Duodenal mucosa (tissue), 2 donors: ENCODE measurements around the gene TMEM214.
A peak's percentile ranks its signal among the peaks of the same experiment; 100 is the strongest.

Source experiments
- H3K27ac ChIP-seq: one replicate; pipeline ENCODE4 v1.7.0; 2013; ENCODE audit warnings: low read depth, low read length
- H3K27me3 ChIP-seq, 2 donors: one replicate each; pipeline ENCODE4 v1.7.0; 2013; ENCODE audit warnings: low read length in 2 of 2, control low read depth in 1 of 2; ENCODE audit not compliant: insufficient read depth in 2 of 2, control insufficient read depth in 1 of 2
- H3K36me3 ChIP-seq, 2 donors: one replicate each; pipeline ENCODE4 v1.7.0; 2013; ENCODE audit warnings: low read length in 2 of 2, control low read depth in 1 of 2; ENCODE audit not compliant: insufficient read depth in 2 of 2, control insufficient read depth in 1 of 2
- H3K4me1 ChIP-seq, 2 donors: one replicate each; pipeline ENCODE4 v1.7.0; 2013; ENCODE audit warnings: low read length in 2 of 2, control low read depth in 1 of 2; ENCODE audit not compliant: insufficient read depth in 2 of 2, control insufficient read depth in 1 of 2
- H3K4me3 ChIP-seq, 2 donors: one replicate each; pipeline ENCODE4 v1.7.0; 2013; ENCODE audit warnings: low read length in 2 of 2, low read depth in 1 of 2
- H3K9ac ChIP-seq, 2 donors: one replicate each; pipeline ENCODE4 v1.7.0; 2013; ENCODE audit warnings: low read length in 2 of 2, low read depth in 1 of 2
- H3K9me3 ChIP-seq, 2 donors: one replicate each; pipeline ENCODE4 v1.7.0; 2013; ENCODE audit warnings: low read length in 2 of 2, control low read depth in 1 of 2; ENCODE audit not compliant: control insufficient read depth in 1 of 2

The TMEM214 gene

DNA sequence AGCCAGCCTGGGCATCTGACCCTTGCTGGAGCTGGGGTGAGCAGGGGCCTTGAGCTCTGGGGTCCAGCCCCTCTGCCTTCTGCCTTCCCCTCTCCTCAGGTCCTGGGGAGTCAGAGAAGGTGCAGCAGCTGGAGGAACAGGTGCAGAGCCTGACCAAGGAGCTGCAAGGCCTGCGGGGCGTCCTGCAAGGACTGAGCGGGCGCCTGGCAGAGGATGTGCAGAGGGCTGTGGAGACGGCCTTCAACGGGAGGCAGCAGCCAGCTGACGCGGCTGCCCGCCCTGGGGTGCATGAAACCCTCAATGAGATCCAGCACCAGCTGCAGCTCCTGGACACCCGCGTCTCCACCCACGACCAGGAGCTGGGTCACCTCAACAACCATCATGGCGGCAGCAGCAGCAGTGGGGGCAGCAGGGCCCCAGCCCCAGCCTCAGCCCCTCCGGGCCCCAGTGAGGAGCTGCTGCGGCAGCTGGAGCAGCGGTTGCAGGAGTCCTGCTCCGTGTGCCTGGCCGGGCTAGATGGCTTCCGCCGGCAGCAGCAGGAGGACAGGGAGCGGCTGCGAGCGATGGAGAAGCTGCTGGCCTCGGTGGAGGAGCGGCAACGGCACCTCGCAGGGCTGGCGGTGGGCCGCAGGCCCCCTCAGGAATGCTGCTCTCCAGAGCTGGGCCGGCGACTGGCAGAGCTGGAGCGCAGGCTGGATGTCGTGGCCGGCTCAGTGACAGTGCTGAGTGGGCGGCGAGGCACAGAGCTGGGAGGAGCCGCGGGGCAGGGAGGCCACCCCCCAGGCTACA lies 49.4 kb downstream of the TMEM214 start:
- peaks cover 25 to 43% of the 10 kb centered on the region in 2 donors for H3K4me1 ChIP-seq
- no peaks in the 10 kb centered on the region for H3K27me3 ChIP-seq
- H3K9me3 ChIP-seq, result no peaks in the 10 kb centered on the region
- H3K27ac ChIP-seq, result no peak overlapping the region
- peak overlapping the region in 1 of 2 donors; percentile 46 for H3K4me3 ChIP-seq
- H3K9ac ChIP-seq, result no peak overlapping the region
- no peaks in the 10 kb centered on the region for H3K36me3 ChIP-seq

DNA sequence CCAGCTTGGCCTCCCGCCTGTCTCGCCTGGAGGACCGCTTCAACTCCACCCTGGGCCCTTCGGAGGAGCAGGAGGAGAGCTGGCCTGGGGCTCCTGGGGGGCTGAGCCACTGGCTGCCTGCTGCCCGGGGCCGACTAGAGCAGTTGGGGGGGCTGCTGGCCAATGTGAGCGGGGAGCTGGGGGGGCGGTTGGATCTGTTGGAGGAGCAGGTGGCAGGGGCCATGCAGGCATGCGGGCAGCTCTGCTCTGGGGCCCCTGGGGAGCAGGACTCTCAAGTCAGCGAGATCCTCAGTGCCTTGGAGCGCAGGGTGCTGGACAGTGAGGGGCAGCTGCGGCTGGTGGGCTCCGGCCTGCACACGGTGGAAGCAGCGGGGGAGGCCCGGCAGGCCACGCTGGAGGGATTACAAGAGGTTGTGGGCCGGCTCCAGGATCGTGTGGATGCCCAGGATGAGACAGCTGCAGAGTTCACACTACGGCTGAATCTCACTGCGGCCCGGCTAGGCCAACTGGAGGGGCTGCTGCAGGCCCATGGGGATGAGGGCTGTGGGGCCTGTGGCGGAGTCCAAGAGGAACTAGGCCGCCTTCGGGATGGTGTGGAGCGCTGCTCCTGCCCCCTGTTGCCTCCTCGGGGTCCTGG lies 50.1 kb downstream of the TMEM214 start:
- no peak overlapping the region for H3K4me3 ChIP-seq
- H3K9ac ChIP-seq, result no peak overlapping the region
- no peak overlapping the region for H3K27ac ChIP-seq
- H3K27me3 ChIP-seq, result no peaks in the 10 kb centered on the region
- no peaks in the 10 kb centered on the region for H3K36me3 ChIP-seq
- H3K4me1 ChIP-seq, result peaks cover 25 to 47% of the 10 kb centered on the region in 2 donors
- H3K9me3 ChIP-seq, result no peaks in the 10 kb centered on the region

DNA sequence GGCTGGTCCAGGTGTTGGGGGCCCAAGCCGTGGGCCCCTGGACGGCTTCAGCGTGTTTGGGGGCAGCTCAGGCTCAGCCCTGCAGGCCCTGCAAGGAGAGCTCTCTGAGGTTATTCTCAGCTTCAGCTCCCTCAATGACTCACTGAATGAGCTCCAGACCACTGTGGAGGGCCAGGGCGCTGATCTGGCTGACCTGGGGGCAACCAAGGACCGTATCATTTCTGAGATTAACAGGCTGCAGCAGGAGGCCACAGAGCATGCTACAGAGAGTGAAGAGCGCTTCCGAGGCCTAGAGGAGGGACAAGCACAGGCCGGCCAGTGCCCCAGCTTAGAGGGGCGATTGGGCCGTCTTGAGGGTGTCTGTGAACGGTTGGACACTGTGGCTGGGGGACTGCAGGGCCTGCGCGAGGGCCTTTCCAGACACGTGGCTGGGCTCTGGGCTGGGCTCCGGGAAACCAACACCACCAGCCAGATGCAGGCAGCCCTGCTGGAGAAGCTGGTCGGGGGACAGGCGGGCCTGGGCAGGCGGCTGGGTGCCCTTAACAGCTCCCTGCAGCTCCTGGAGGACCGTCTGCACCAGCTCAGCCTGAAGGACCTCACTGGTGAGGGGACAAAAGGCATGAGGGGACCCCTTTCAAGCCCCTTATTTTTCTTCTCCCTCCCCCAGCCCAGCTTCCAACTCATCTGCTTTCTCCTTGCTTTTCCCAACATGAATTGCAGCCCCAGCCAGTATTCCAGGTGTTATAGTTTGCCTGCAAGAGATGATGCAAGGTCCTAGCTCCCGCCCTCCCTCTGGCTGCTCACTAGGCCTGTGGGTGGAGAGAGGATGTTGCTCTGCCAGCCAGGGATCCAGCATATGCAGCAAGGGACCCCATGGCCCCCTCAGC lies 50.9 kb downstream of the TMEM214 start:
- Histone ChIP-seq H3K9me3 (no peaks in the 10 kb centered on the region), H3K27ac (no peak overlapping the region), H3K4me1 (peaks cover 26 to 46% of the 10 kb centered on the region in 2 donors), H3K4me3 (no peak overlapping the region), H3K36me3 (no peaks in the 10 kb centered on the region), H3K9ac (no peak overlapping the region), H3K27me3 (no peaks in the 10 kb centered on the region)

DNA sequence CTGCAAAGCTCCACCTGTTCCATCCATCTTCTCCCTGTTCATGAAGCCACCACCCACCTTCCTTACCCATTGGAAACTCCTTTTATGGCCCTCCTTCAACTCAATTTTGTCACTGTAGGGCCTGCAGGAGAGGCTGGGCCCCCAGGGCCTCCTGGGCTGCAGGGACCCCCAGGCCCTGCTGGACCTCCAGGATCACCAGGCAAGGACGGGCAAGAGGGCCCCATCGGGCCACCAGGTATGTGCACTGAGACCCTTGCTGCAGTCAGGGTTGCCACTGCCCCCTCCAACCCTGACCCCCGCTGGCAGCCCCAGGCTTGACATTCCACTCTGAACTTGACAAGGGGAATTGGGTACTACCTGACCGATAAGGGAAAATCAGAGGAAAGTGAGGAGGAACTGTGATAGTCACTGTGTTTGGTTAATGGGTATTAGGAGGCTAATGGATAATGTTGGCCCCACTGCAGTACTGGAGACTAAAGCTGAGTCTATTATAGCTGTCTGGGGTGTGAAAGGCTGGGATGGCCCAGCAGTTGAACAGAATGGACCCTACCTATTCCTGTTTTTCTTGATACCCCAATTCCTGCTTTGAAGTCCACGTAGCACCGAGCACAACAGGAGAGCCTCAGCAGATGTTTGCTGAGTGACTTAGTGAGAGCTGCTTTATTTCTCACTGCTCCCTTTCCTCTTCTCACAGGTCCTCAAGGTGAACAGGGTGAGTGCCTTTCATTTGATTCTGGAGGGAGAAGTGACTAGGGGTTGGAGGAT lies 51.7 kb downstream of the TMEM214 start:
- H3K36me3 ChIP-seq, result no peaks in the 10 kb centered on the region
- no peak overlapping the region for H3K9ac ChIP-seq
- H3K27ac ChIP-seq, result no peak overlapping the region
- H3K4me3 ChIP-seq, result no peak overlapping the region
- H3K9me3 ChIP-seq, result no peaks in the 10 kb centered on the region
- peaks cover 34 to 47% of the 10 kb centered on the region in 2 donors for H3K4me1 ChIP-seq
- H3K27me3 ChIP-seq, result no peaks in the 10 kb centered on the region

GRCh38 chr2:27085062-27085672 lies 52.4 kb downstream of the TMEM214 start:
- H3K27ac ChIP-seq, result peak overlapping the region; percentile 85
- peaks cover 34 to 49% of the 10 kb centered on the region in 2 donors for H3K4me1 ChIP-seq
- H3K9me3 ChIP-seq, result no peaks in the 10 kb centered on the region
- H3K36me3 ChIP-seq, result no peaks in the 10 kb centered on the region
- peak overlapping the region; percentile 76 to 78 for H3K4me3 ChIP-seq
- H3K27me3 ChIP-seq, result no peaks in the 10 kb centered on the region
- peak overlapping the region; percentile 58 to 76 for H3K9ac ChIP-seq

- H3K36me3 ChIP-seq, result no peaks in the 10 kb centered on the region
- no peaks in the 10 kb centered on the region for H3K9me3 ChIP-seq
- H3K27ac ChIP-seq, result peak overlapping the region; percentile 85
- H3K4me1 ChIP-seq, result peaks cover 33 to 44% of the 10 kb centered on the region in 2 donors
- H3K4me3 ChIP-seq, result peak overlapping the region; percentile 76 to 78
- H3K27me3 ChIP-seq, result no peaks in the 10 kb centered on the region
- peak overlapping the region; percentile 58 to 76 for H3K9ac ChIP-seq
Observed at GRCh38 chr2:27085673-27086089, 52.9 kb downstream of the TMEM214 start.

- H3K9ac ChIP-seq, result peak overlapping the region; percentile 58 to 76
- H3K27ac ChIP-seq, result peak overlapping the region; percentile 85
- H3K27me3 ChIP-seq, result no peaks in the 10 kb centered on the region
- no peaks in the 10 kb centered on the region for H3K36me3 ChIP-seq
- H3K9me3 ChIP-seq, result no peaks in the 10 kb centered on the region
- H3K4me3 ChIP-seq, result peak overlapping the region; percentile 78 to 92
- peaks cover 28 to 47% of the 10 kb centered on the region in 2 donors for H3K4me1 ChIP-seq
Observed at GRCh38 chr2:27086090-27086723, 53.4 kb downstream of the TMEM214 start.

DNA sequence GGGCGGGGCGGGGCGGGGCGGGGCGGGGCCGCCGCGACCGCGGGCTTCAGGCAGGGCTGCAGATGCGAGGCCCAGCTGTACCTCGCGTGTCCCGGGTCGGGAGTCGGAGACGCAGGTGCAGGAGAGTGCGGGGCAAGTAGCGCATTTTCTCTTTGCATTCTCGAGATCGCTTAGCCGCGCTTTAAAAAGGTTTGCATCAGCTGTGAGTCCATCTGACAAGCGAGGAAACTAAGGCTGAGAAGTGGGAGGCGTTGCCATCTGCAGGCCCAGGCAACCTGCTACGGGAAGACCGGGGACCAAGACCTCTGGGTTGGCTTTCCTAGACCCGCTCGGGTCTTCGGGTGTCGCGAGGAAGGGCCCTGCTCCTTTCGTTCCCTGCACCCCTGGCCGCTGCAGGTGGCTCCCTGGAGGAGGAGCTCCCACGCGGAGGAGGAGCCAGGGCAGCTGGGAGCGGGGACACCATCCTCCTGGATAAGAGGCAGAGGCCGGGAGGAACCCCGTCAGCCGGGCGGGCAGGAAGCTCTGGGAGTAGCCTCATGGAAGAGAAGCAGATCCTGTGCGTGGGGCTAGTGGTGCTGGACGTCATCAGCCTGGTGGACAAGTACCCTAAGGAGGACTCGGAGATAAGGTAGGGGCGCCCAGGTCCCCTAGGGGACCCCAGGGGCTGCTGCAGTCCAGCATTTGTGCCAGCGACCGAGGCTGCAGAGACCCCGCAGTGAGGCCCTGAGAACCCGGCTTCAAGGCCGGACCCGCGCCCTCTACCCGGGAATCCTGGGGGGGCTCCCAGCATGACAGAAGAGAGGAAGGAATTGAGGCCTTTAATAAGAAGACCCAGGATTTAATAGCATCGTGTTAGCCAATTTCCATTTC lies 54.2 kb downstream of the TMEM214 start, which contains the start of gene KHK:
TSS of gene KHK (plus strand) at position 49 of the 870 bp plus-strand sequence. CDS start at position 537, 488 bp downstream.
- H3K27me3 ChIP-seq, result no peaks in the 10 kb centered on the region
- no peaks in the 10 kb centered on the region for H3K9me3 ChIP-seq
- peak within 1 kb of the TSS; percentile 85 for H3K27ac ChIP-seq
- H3K4me1 ChIP-seq, result peaks cover 27 to 47% of the 10 kb centered on the region in 2 donors
- peak within 1 kb of the TSS; percentile 58 to 76 for H3K9ac ChIP-seq
- no peaks in the 10 kb centered on the region for H3K36me3 ChIP-seq
- H3K4me3 ChIP-seq, result peak within 1 kb of the TSS; percentile 78 to 92
